HEK293 (cell line): ENCODE results near the gene SRSF2.

Source experiments
- CTCF ChIP-seq: fragments of 450-650 bp; formaldehyde crosslinking; IDR thresholded peaks from 2 replicates; pipeline ENCODE4 v1.5.1; 2016; ENCODE audit warnings: missing biosample characterization, missing genetic modification characterization
- ELK4 ChIP-seq: IDR thresholded peaks from 2 replicates; pipeline ENCODE4 v1.6.1; 2011; ENCODE audit warnings: mild to moderate bottlenecking, low read depth, low read length, borderline replicate concordance
- IKZF3 ChIP-seq: fragments of 450-650 bp; IDR thresholded peaks from 2 replicates; pipeline ENCODE4 v1.5.0; 2018; ENCODE audit warnings: missing biosample characterization, mild to moderate bottlenecking, missing genetic modification characterization, moderate library complexity
- PRDM2 ChIP-seq: fragments of 450-650 bp; formaldehyde crosslinking; IDR thresholded peaks from 2 replicates; pipeline ENCODE4 v1.5.1; 2016; ENCODE audit warnings: missing biosample characterization, missing genetic modification characterization, borderline replicate concordance
- SP3 ChIP-seq: fragments of 450-650 bp; formaldehyde crosslinking; IDR thresholded peaks from 2 replicates; pipeline ENCODE4 v1.5.1; 2016; ENCODE audit warnings: missing biosample characterization, missing genetic modification characterization
- ZBTB10 ChIP-seq: fragments of 450-650 bp; formaldehyde crosslinking; IDR thresholded peaks from 2 replicates; pipeline ENCODE4 v1.5.1; 2016; ENCODE audit warnings: missing biosample characterization, missing genetic modification characterization
- ZBTB26 ChIP-seq: fragments of 450-650 bp; formaldehyde crosslinking; optimal IDR thresholded peaks from 2 replicates; pipeline ENCODE3; 2016; ENCODE audit warnings: missing biosample characterization, mild to moderate bottlenecking, missing genetic modification characterization
- ZBTB48 ChIP-seq: fragments of 450-650 bp; formaldehyde crosslinking; IDR thresholded peaks from 2 replicates; pipeline ENCODE4 v1.5.1; 2016; ENCODE audit warnings: missing biosample characterization, missing genetic modification characterization
- ZEB2 ChIP-seq: fragments of 450-650 bp; formaldehyde crosslinking; IDR thresholded peaks from 2 replicates; pipeline ENCODE4 v1.5.1; 2016; ENCODE audit warnings: missing biosample characterization, missing genetic modification characterization
- ZFP69B ChIP-seq: fragments of 450-650 bp; formaldehyde crosslinking; IDR thresholded peaks from 2 replicates; pipeline ENCODE4 v1.5.1; 2016; ENCODE audit warnings: missing biosample characterization, missing genetic modification characterization
- ZNF174 ChIP-seq: fragments of 450-650 bp; formaldehyde crosslinking; IDR thresholded peaks from 2 replicates; pipeline ENCODE4 v1.5.0; 2017; ENCODE audit warnings: missing biosample characterization, mild to moderate bottlenecking, missing genetic modification characterization
- ZNF2 ChIP-seq: fragments of 450-650 bp; formaldehyde crosslinking; IDR thresholded peaks from 2 replicates; pipeline ENCODE4 v1.5.1; 2016; ENCODE audit warnings: missing biosample characterization, missing genetic modification characterization
- ZNF239 ChIP-seq: fragments of 450-650 bp; formaldehyde crosslinking; IDR thresholded peaks from 2 replicates; pipeline ENCODE4 v1.5.1; 2016; ENCODE audit warnings: missing biosample characterization, missing genetic modification characterization
- ZNF266 ChIP-seq: fragments of 450-650 bp; formaldehyde crosslinking; IDR thresholded peaks from 2 replicates; pipeline ENCODE4 v1.5.1; 2016; ENCODE audit warnings: missing biosample characterization, missing genetic modification characterization, low read depth
- ZNF366 ChIP-seq: fragments of 450-650 bp; formaldehyde crosslinking; conservative IDR thresholded peaks from 2 replicates; pipeline ENCODE4 v1.5.1; 2016; ENCODE audit warnings: missing biosample characterization, missing genetic modification characterization
- ZNF398 ChIP-seq: fragments of 450-650 bp; formaldehyde crosslinking; IDR thresholded peaks from 2 replicates; pipeline ENCODE4 v1.5.1; 2017; ENCODE audit warnings: missing biosample characterization, missing genetic modification characterization
- ZNF501 ChIP-seq: fragments of 450-650 bp; formaldehyde crosslinking; IDR thresholded peaks from 2 replicates; pipeline ENCODE4 v1.5.1; 2016; ENCODE audit warnings: missing biosample characterization, missing genetic modification characterization
- ZNF585B ChIP-seq: fragments of 450-650 bp; formaldehyde crosslinking; IDR thresholded peaks from 2 replicates; pipeline ENCODE4 v1.5.1; 2016; ENCODE audit warnings: missing biosample characterization, missing genetic modification characterization
- ZNF621 ChIP-seq: fragments of 450-650 bp; formaldehyde crosslinking; IDR thresholded peaks from 2 replicates; pipeline ENCODE4 v1.5.1; 2017; ENCODE audit warnings: missing biosample characterization, missing genetic modification characterization
- ZNF76 ChIP-seq: fragments of 450-650 bp; formaldehyde crosslinking; IDR thresholded peaks from 2 replicates; pipeline ENCODE4; 2016; ENCODE audit warnings: low read depth, missing biosample characterization, missing genetic modification characterization, borderline replicate concordance

SRSF2 gene

GRCh38 chr17:76726231-76726775 lies 10.8 kb downstream of the SRSF2 start, which contains the start of gene JMJD6 (continued):
- TF ChIP-seq ZBTB26 (tag by site-specific recombination) (peak; percentile 87), ZNF501 (tag by site-specific recombination) (peak; percentile 81; the same call in 1 of the 2 replicates), IKZF3 (peak; percentile 75), ZNF2 (peak; percentile 32), ZBTB48 (tag by site-specific recombination) (peak; percentile 65; the same call in 1 of the 2 replicates), ZEB2 (tag by site-specific recombination) (peak; percentile 45), CTCF (peak; percentile 7; the same call in 1 of the 2 replicates), ZNF585B (no peak), ZNF621 (no peak), PRDM2 (tag by site-specific recombination) (no peak), ZFP69B (tag by site-specific recombination) (no peak), ZBTB10 (tag by site-specific recombination) (peak; percentile 97), ELK4 (no peak), ZNF266 (tag by site-specific recombination) (no peak), ZNF239 (tag by site-specific recombination) (no peak), ZNF76 (tag by site-specific recombination) (peak; percentile 82), SP3 (tag by site-specific recombination) (peak; percentile 98), ZNF366 (no peak), ZNF174 (tag by site-specific recombination) (no peak), ZNF398 (tag by site-specific recombination) (0 out of 2 replicates have a peak, but pooled peaks have one; percentile 29)
- TF ChIP-seq, all 188 proteins: peak for 54
